ENCODE measurements around the gene CRYGD.

GRCh38 chr2:208135794-208136715, 11.7 kb upstream of the CRYGD start:
- TF ChIP-seq ZFP30 (CRISPR knock-in tag; IDR thresholded peaks at IDR 0.05) (no peak), POU6F1 (CRISPR knock-in tag; IDR thresholded peaks at IDR 0.05; ENCODE audit: borderline replicate concordance, low read depth) (no peak), RARB (CRISPR knock-in tag; IDR thresholded peaks at IDR 0.05) (no peak), OSR1 (CRISPR knock-in tag; IDR thresholded peaks at IDR 0.05) (no peak), ZNF565 (CRISPR knock-in tag; conservative IDR thresholded peaks at IDR 0.05; ENCODE audit: low read depth) (no peak), ESRRG (CRISPR knock-in tag; IDR thresholded peaks at IDR 0.05) (no peak), TOX (CRISPR knock-in tag; IDR thresholded peaks at IDR 0.05; ENCODE audit: borderline replicate concordance) (no peak), ISL1 (CRISPR knock-in tag; IDR thresholded peaks at IDR 0.05) (no peak), TSHZ2 (CRISPR knock-in tag; IDR thresholded peaks at IDR 0.05) (no peak)

All from SK-N-SH treated with all-trans-retinoic acid at 6 μM for 48 hours (cell line).